HFFc6 (cell line): ENCODE data around the gene THRA. TPM values are rescaled to one million over a fixed set of nuclear protein-coding genes. Genes with fewer than 3 reads are reported as not detected.

Source experiments
- DNase-seq: peaks from one replicate; pipeline ENCODE4 v3.0.0-alpha.2; 2018
- H3K27ac Mint-ChIP-seq: 2 replicates; pipeline ENCODE4 v1.8.0; 2020; ENCODE audit warnings: mild to moderate bottlenecking, mixed read lengths
- H3K27me3 Mint-ChIP-seq: 2 replicates; pipeline ENCODE4 v1.8.0; 2021; ENCODE audit warnings: mild to moderate bottlenecking, moderate library complexity, mixed read lengths; ENCODE audit not compliant: insufficient read depth
- H3K36me3 Mint-ChIP-seq: 2 replicates; pipeline ENCODE4 v1.8.0; 2021; ENCODE audit warnings: low read depth, mixed read lengths
- H3K4me1 Mint-ChIP-seq: 2 replicates; pipeline ENCODE4 v1.8.0; 2020; ENCODE audit warnings: low read depth, mixed read lengths
- H3K4me3 Mint-ChIP-seq: 2 replicates; pipeline ENCODE4 v1.8.0; 2020; ENCODE audit warnings: mild to moderate bottlenecking, moderate library complexity, mixed read lengths
- H3K9me3 Mint-ChIP-seq: 2 replicates; pipeline ENCODE4 v1.8.0; 2020; ENCODE audit warnings: mild to moderate bottlenecking, mixed read lengths
- CTCF ChIP-seq: fragments of 200-600 bp; sonication (generic); IDR thresholded peaks from 2 replicates; pipeline ENCODE4 v1.5.0; 2021; ENCODE audit warnings: antibody characterized with exemption, mild to moderate bottlenecking
- total RNA-seq, 6 experiments: library from RNA; stranded (reverse); fragmentation: NEBNext Ultra II Directional; extraction: Animal tissue kit (Norgen Biotek cat#: 25700); gene quantifications; 2 replicates in 1 of 6; 3 replicates in 5 of 6; pipeline ENCODE4 v1.2.3, GENCODE V29; 2021

THRA gene
- total RNA-seq, 6 experiments from 2014 or later: 29.3 to 33.7 (median 30.7) TPM

GRCh38 chr17:40060887-40061608 is 1.7 kb upstream of the THRA start:
- Mint-ChIP-seq H3K27ac (no peak overlapping the region), H3K9me3 (no peaks in the 10 kb centered on the region), H3K36me3 (no peaks in the 10 kb centered on the region), H3K4me1 (peaks cover 39% of the 10 kb centered on the region), H3K4me3 (0 out of 2 replicates have a peak overlapping the region, but pooled peaks have one; percentile 81), H3K27me3 (peaks cover 6% of the 10 kb centered on the region)
- no peak for DNase-seq
- TF ChIP-seq CTCF: no peak

GRCh38 chr17:40061609-40062038 is 1.1 kb upstream of the THRA start:
- Mint-ChIP-seq H3K4me3 (peak overlapping the region; percentile 81), H3K4me1 (peaks cover 41% of the 10 kb centered on the region), H3K27ac (no peak overlapping the region), H3K27me3 (peaks cover 6% of the 10 kb centered on the region), H3K36me3 (no peaks in the 10 kb centered on the region), H3K9me3 (no peaks in the 10 kb centered on the region)
- no peak for DNase-seq
- no peak for TF ChIP-seq CTCF

- Mint-ChIP-seq H3K4me1 (peaks cover 52% of the 10 kb centered on the region), H3K36me3 (no peaks in the 10 kb centered on the region), H3K4me3 (peak overlapping the region; percentile 82), H3K9me3 (no peaks in the 10 kb centered on the region), H3K27me3 (no peaks in the 10 kb centered on the region; the same call in 1 of the 2 replicates), H3K27ac (peak overlapping the region; percentile 84)
- DNase-seq: no peak
- TF ChIP-seq CTCF: no peak
Observed at GRCh38 chr17:40063187-40063771, 514 bp downstream of the THRA start.

GRCh38 chr17:40063901-40064531 is 1.3 kb downstream of the THRA start:
- TF ChIP-seq CTCF: no peak
- DNase-seq: no peak
- no peaks in the 10 kb centered on the region; the same call in 1 of the 2 replicates for H3K27me3 Mint-ChIP-seq

GRCh38 chr17:40064971-40065768 is 2.4 kb downstream of the THRA start:
- H3K36me3 Mint-ChIP-seq: no peaks in the 10 kb centered on the region
- H3K4me1 Mint-ChIP-seq: peaks cover 67% of the 10 kb centered on the region
- DNase-seq: peak; percentile 43
- no peaks in the 10 kb centered on the region for H3K9me3 Mint-ChIP-seq
- peak overlapping the region; percentile 84 for H3K27ac Mint-ChIP-seq
- no peaks in the 10 kb centered on the region; the same call in none of the 2 replicates for H3K27me3 Mint-ChIP-seq
- H3K4me3 Mint-ChIP-seq: peak overlapping the region; percentile 82
- TF ChIP-seq CTCF: no peak

More at GRCh38 chr17:40063901-40064531, 1.3 kb downstream of the THRA start:
- H3K4me3 Mint-ChIP-seq: peak overlapping the region; percentile 82
- H3K36me3 Mint-ChIP-seq: no peaks in the 10 kb centered on the region
- H3K9me3 Mint-ChIP-seq: no peaks in the 10 kb centered on the region
- H3K27ac Mint-ChIP-seq: peak overlapping the region; percentile 84
- peaks cover 55% of the 10 kb centered on the region for H3K4me1 Mint-ChIP-seq
